HG03025 (cell line): ENCODE results near the gene PLCB3.

Experiments
- ATAC-seq: cut with Tn5 transposase; IDR thresholded peaks from one replicate; pipeline ENCODE4 v1.9.1; 2021; ENCODE audit warnings: mild to moderate bottlenecking, moderate library complexity; ENCODE audit not compliant: unreplicated experiment, low FRiP score

PLCB3 gene

GRCh38 chr11:64263947-64264317, 12.6 kb downstream of the PLCB3 start:
- no peak for ATAC-seq

GRCh38 chr11:64264371-64264852, 13.1 kb downstream of the PLCB3 start:
- ATAC-seq, result no peak

- ATAC-seq, result no peak
Observed at GRCh38 chr11:64265176-64266160, 14.1 kb downstream of the PLCB3 start.

GRCh38 chr11:64266339-64266738, 15.0 kb downstream of the PLCB3 start:
- ATAC-seq, result no peak

- no peak for ATAC-seq
Observed at GRCh38 chr11:64267207-64267945, 16.0 kb downstream of the PLCB3 start.

GRCh38 chr11:64268025-64268892, 16.9 kb downstream of the PLCB3 start:
- ATAC-seq, result no peak

GRCh38 chr11:64268893-64269539, 17.7 kb downstream of the PLCB3 start:
- peak; percentile 5 for ATAC-seq

GRCh38 chr11:64269540-64270220, 18.4 kb downstream of the PLCB3 start:
- ATAC-seq, result peak; percentile 70

- no peak for ATAC-seq
Observed at GRCh38 chr11:64275031-64275800, 23.9 kb downstream of the PLCB3 start.

- no peak for ATAC-seq
Observed at GRCh38 chr11:64275841-64276240, 24.5 kb downstream of the PLCB3 start.

- no peak for ATAC-seq
Observed at GRCh38 chr11:64276653-64277431, 25.5 kb downstream of the PLCB3 start.

GRCh38 chr11:64278576-64279190, 27.4 kb downstream of the PLCB3 start:
- no peak for ATAC-seq

GRCh38 chr11:64281957-64282770, 30.8 kb downstream of the PLCB3 start:
- no peak for ATAC-seq

GRCh38 chr11:64283092-64283491, 31.8 kb downstream of the PLCB3 start:
- no peak for ATAC-seq

GRCh38 chr11:64284048-64284961, 33.0 kb downstream of the PLCB3 start, which contains the start of gene BAD:
Gene BAD, minus strand, starts transcription at chr11:64284665. Its CDS starts 297 bp downstream, at chr11:64284368.
- ATAC-seq, result peak; percentile 63
